WTC11 (cell line): ENCODE data around the gene CLEC7A. TPM values are rescaled to one million over a fixed set of nuclear protein-coding genes. Genes with fewer than 3 reads are reported as not detected.

Experiments
- ATAC-seq: fragments of 200-7000 bp; cut with Tn5 transposase; 2 replicates; pipeline ENCODE4 v1.10.0; 2021; ENCODE audit warnings: mild to moderate bottlenecking, moderate library complexity
- CTCF ChIA-PET: fragments of 300-600 bp; sonication (Branson Sonifier 250); formaldehyde crosslinking; loops from one replicate; lab custom pipeline; 2021; ENCODE audit warnings: antibody characterized with exemption; lab: Charles Lee
- POLR2A ChIA-PET: fragments of 350-600 bp; sonication (Branson Sonifier 250); formaldehyde crosslinking; loops from one replicate; lab custom pipeline; 2021; ENCODE audit warnings: antibody characterized with exemption; lab: Charles Lee
- DNase-seq: peaks from one replicate; pipeline ENCODE4 v3.0.0; 2021; ENCODE audit warnings: low spot score
- H3K27ac Mint-ChIP-seq: 2 replicates; pipeline ENCODE4 v1.8.0; 2021; ENCODE audit warnings: mixed read lengths
- H3K27me3 Mint-ChIP-seq: 2 replicates; pipeline ENCODE4 v1.8.0; 2021; ENCODE audit warnings: low read depth, mild to moderate bottlenecking, moderate library complexity, mixed read lengths
- H3K36me3 Mint-ChIP-seq: 2 replicates; pipeline ENCODE4 v1.8.0; 2021; ENCODE audit warnings: mixed read lengths
- H3K4me1 Mint-ChIP-seq: 2 replicates; pipeline ENCODE4 v1.8.0; 2022; ENCODE audit warnings: mixed read lengths
- H3K4me3 Mint-ChIP-seq: 2 replicates; pipeline ENCODE4 v1.8.0; 2021; ENCODE audit warnings: mild to moderate bottlenecking, moderate library complexity, mixed read lengths
- H3K9me3 Mint-ChIP-seq: 2 replicates; pipeline ENCODE4 v1.8.0; 2021; ENCODE audit warnings: mixed read lengths
- ATF1 ChIP-seq: sonication (generic); formaldehyde crosslinking; IDR thresholded peaks from 2 replicates; pipeline ENCODE4 v1.8.1; 2023; ENCODE audit warnings: mild to moderate bottlenecking, moderate library complexity, missing genetic modification reagents
- CREB1 ChIP-seq: sonication (generic); formaldehyde crosslinking; IDR thresholded peaks from 2 replicates; pipeline ENCODE4 v1.8.0; 2023; ENCODE audit warnings: mild to moderate bottlenecking, missing genetic modification reagents
- FOXP1 ChIP-seq: sonication (generic); formaldehyde crosslinking; IDR thresholded peaks from 2 replicates; pipeline ENCODE4 v1.8.0; 2022; ENCODE audit warnings: missing genetic modification reagents, mild to moderate bottlenecking, moderate library complexity, borderline replicate concordance
- GTF2I ChIP-seq: fragments of 250-450 bp; sonication (Bioruptor Pico); conservative IDR thresholded peaks from 2 replicates; pipeline ENCODE4 v1.4.0; 2021; ENCODE audit warnings: mild to moderate bottlenecking
- JAZF1 ChIP-seq: fragments of 250-450 bp; sonication (Bioruptor Pico); IDR thresholded peaks from 2 replicates; pipeline ENCODE4 v1.9.0; 2021; ENCODE audit warnings: moderate library complexity, mild to moderate bottlenecking, inconsistent platforms
- NR1H2 ChIP-seq: sonication (generic); formaldehyde crosslinking; IDR thresholded peaks from 2 replicates; pipeline ENCODE4 v1.9.0; 2021; ENCODE audit warnings: mild to moderate bottlenecking, moderate library complexity, missing genetic modification reagents
- PRRX2 ChIP-seq: fragments of 250-450 bp; sonication (Bioruptor Pico); IDR thresholded peaks from 2 replicates; pipeline ENCODE4 v1.8.0; 2021; ENCODE audit warnings: mild to moderate bottlenecking
- SMAD4 ChIP-seq: sonication (generic); formaldehyde crosslinking; IDR thresholded peaks from 2 replicates; pipeline ENCODE4 v1.8.0; 2022; ENCODE audit warnings: mild to moderate bottlenecking, missing genetic modification reagents
- ZNF317 ChIP-seq: sonication (generic); formaldehyde crosslinking; IDR thresholded peaks from 2 replicates; pipeline ENCODE4 v1.8.1; 2023; ENCODE audit warnings: low read depth, mild to moderate bottlenecking, moderate library complexity, missing genetic modification reagents, borderline replicate concordance
- ZNF396 ChIP-seq: fragments of 250-450 bp; sonication (Bioruptor Pico); IDR thresholded peaks from 2 replicates; pipeline ENCODE4 v1.8.0; 2021; ENCODE audit warnings: mild to moderate bottlenecking, moderate library complexity, borderline replicate concordance
- total RNA-seq: library from RNA; stranded (reverse); gene quantifications from 3 replicates; pipeline ENCODE4 v1.2.3, GENCODE V29; 2021
- TF ChIP-seq, protein P1 (sequence below): sonication (generic); formaldehyde crosslinking; conservative IDR thresholded peaks from 2 replicates; pipeline ENCODE4 v1.8.1; 2022; ENCODE audit warnings: mild to moderate bottlenecking, missing genetic modification reagents
- TF ChIP-seq, protein P2 (sequence below): sonication (generic); formaldehyde crosslinking; IDR thresholded peaks from 2 replicates; pipeline ENCODE4 v1.8.0; 2022; ENCODE audit warnings: mild to moderate bottlenecking, missing genetic modification reagents
- TF ChIP-seq, protein P3 (sequence below): sonication (generic); formaldehyde crosslinking; IDR thresholded peaks from 2 replicates; pipeline ENCODE4 v1.8.1; 2022; ENCODE audit warnings: mild to moderate bottlenecking, missing genetic modification reagents, moderate library complexity, borderline replicate concordance
- TF ChIP-seq, protein P4 (sequence below): fragments of 250-450 bp; sonication (Bioruptor Pico); IDR thresholded peaks from 2 replicates; pipeline ENCODE4 v1.9.0; 2021; ENCODE audit warnings: moderate library complexity, mild to moderate bottlenecking, inconsistent platforms, borderline replicate concordance
- TF ChIP-seq, protein P5 (sequence below): fragments of 250-450 bp; sonication (Bioruptor Pico); IDR thresholded peaks from 2 replicates; pipeline ENCODE4 v1.9.0; 2021; ENCODE audit warnings: mild to moderate bottlenecking, borderline replicate concordance
- TF ChIP-seq, protein P6 (sequence below): sonication (generic); formaldehyde crosslinking; IDR thresholded peaks from 2 replicates; pipeline ENCODE4 v1.8.1; 2022; ENCODE audit warnings: low read depth, missing genetic modification reagents, borderline replicate concordance
- TF ChIP-seq, protein P7 (sequence below): sonication (generic); formaldehyde crosslinking; IDR thresholded peaks from 2 replicates; pipeline ENCODE4 v1.8.0; 2023; ENCODE audit warnings: missing genetic modification reagents, mild to moderate bottlenecking, borderline replicate concordance
- TF ChIP-seq, protein P8 (sequence below): sonication (generic); formaldehyde crosslinking; IDR thresholded peaks from 2 replicates; pipeline ENCODE4 v1.8.0; 2023; ENCODE audit warnings: mild to moderate bottlenecking, missing genetic modification reagents

CLEC7A gene
- total RNA-seq, 1 experiment from 2014 or later, result 0.48 TPM

DNA sequence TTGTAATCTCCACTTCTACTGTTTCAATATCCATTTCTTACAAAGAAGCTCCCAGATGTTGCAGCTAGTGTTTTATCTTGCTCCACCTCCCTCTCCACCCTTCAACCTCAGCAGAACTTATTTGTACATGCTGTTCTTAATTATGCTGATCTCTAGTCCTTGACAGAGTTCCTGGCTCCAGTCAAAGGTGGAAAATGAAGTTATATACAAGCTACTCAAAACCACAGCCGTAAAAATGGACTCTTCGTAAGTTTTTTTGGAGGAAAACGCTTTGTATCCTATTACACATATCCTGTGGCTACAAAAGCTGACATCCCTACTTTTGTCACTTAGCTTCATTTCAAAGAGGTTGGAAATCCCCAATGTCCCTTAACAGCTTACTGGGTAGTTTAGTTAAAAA, 32.5 kb downstream of the CLEC7A start:
- H3K27me3 Mint-ChIP-seq, result no peaks in the 10 kb centered on the region
- H3K27ac Mint-ChIP-seq, result no peak overlapping the region
- ChIA-PET CTCF (interaction anchor here (0.7 kb wide), 1 partner anchor 610 kb away, joined by 3 read pairs; no protein-coding TSS in a partner anchor), POLR2A (no interaction called here)
- H3K4me3 Mint-ChIP-seq, result no peak overlapping the region
- TF ChIP-seq, protein P1, sequence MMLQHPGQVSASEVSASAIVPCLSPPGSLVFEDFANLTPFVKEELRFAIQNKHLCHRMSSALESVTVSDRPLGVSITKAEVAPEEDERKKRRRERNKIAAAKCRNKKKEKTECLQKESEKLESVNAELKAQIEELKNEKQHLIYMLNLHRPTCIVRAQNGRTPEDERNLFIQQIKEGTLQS, result no peak
- TF ChIP-seq, protein P2, sequence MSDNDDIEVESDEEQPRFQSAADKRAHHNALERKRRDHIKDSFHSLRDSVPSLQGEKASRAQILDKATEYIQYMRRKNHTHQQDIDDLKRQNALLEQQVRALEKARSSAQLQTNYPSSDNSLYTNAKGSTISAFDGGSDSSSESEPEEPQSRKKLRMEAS, result no peak
- TF ChIP-seq, protein P3, sequence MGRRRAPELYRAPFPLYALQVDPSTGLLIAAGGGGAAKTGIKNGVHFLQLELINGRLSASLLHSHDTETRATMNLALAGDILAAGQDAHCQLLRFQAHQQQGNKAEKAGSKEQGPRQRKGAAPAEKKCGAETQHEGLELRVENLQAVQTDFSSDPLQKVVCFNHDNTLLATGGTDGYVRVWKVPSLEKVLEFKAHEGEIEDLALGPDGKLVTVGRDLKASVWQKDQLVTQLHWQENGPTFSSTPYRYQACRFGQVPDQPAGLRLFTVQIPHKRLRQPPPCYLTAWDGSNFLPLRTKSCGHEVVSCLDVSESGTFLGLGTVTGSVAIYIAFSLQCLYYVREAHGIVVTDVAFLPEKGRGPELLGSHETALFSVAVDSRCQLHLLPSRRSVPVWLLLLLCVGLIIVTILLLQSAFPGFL (CRISPR knock-in tag), result no peak
- TF ChIP-seq ZNF317 (CRISPR knock-in tag) (no peak), FOXP1 (CRISPR knock-in tag) (no peak), CREB1 (no peak), GTF2I (CRISPR knock-in tag) (no peak), SMAD4 (CRISPR knock-in tag) (no peak), NR1H2 (no peak), PRRX2 (CRISPR knock-in tag) (no peak)
- TF ChIP-seq, protein P4, sequence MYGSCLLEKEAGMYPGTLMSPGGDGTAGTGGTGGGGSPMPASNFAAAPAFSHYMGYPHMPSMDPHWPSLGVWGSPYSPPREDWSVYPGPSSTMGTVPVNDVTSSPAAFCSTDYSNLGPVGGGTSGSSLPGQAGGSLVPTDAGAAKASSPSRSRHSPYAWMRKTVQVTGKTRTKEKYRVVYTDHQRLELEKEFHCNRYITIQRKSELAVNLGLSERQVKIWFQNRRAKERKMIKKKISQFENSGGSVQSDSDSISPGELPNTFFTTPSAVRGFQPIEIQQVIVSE (CRISPR knock-in tag), result no peak
- TF ChIP-seq, protein P5, sequence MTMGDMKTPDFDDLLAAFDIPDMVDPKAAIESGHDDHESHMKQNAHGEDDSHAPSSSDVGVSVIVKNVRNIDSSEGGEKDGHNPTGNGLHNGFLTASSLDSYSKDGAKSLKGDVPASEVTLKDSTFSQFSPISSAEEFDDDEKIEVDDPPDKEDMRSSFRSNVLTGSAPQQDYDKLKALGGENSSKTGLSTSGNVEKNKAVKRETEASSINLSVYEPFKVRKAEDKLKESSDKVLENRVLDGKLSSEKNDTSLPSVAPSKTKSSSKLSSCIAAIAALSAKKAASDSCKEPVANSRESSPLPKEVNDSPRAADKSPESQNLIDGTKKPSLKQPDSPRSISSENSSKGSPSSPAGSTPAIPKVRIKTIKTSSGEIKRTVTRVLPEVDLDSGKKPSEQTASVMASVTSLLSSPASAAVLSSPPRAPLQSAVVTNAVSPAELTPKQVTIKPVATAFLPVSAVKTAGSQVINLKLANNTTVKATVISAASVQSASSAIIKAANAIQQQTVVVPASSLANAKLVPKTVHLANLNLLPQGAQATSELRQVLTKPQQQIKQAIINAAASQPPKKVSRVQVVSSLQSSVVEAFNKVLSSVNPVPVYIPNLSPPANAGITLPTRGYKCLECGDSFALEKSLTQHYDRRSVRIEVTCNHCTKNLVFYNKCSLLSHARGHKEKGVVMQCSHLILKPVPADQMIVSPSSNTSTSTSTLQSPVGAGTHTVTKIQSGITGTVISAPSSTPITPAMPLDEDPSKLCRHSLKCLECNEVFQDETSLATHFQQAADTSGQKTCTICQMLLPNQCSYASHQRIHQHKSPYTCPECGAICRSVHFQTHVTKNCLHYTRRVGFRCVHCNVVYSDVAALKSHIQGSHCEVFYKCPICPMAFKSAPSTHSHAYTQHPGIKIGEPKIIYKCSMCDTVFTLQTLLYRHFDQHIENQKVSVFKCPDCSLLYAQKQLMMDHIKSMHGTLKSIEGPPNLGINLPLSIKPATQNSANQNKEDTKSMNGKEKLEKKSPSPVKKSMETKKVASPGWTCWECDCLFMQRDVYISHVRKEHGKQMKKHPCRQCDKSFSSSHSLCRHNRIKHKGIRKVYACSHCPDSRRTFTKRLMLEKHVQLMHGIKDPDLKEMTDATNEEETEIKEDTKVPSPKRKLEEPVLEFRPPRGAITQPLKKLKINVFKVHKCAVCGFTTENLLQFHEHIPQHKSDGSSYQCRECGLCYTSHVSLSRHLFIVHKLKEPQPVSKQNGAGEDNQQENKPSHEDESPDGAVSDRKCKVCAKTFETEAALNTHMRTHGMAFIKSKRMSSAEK (CRISPR knock-in tag), result no peak
- H3K36me3 Mint-ChIP-seq, result no peaks in the 10 kb centered on the region
- ATAC-seq (no peak), DNase-seq (no peak)
- H3K9me3 Mint-ChIP-seq, result no peaks in the 10 kb centered on the region
- H3K4me1 Mint-ChIP-seq, result peaks cover 12% of the 10 kb centered on the region

DNA sequence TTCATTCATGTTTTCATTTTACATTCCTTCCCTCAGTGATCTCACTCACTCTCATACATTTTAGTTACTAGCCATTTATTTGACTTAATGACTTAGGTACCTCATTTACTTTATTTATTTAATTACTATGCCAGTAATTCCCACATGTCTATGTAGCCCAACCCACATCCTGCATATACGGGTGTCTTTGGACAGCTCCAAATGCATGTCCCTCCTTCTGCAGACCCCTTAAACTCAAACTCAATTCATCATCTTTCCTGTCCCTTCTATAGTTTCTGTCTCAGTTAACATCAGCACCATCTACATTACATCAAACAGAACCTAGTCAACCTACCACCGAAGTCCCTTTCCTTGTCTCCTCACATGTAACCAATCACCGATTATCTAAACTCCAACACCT, 34.0 kb downstream of the CLEC7A start:
- DNase-seq, result no peak
- Mint-ChIP-seq H3K27ac (no peak overlapping the region), H3K36me3 (no peaks in the 10 kb centered on the region), H3K9me3 (no peaks in the 10 kb centered on the region), H3K4me3 (no peak overlapping the region), H3K4me1 (peaks cover 12% of the 10 kb centered on the region), H3K27me3 (no peaks in the 10 kb centered on the region)
- ChIA-PET CTCF (no interaction called here), POLR2A (interaction anchor here (0.5 kb wide), 1 partner anchor 121 kb away, joined by 7 read pairs; no protein-coding TSS in a partner anchor)
- no peak for ATAC-seq
- TF ChIP-seq, protein P6, sequence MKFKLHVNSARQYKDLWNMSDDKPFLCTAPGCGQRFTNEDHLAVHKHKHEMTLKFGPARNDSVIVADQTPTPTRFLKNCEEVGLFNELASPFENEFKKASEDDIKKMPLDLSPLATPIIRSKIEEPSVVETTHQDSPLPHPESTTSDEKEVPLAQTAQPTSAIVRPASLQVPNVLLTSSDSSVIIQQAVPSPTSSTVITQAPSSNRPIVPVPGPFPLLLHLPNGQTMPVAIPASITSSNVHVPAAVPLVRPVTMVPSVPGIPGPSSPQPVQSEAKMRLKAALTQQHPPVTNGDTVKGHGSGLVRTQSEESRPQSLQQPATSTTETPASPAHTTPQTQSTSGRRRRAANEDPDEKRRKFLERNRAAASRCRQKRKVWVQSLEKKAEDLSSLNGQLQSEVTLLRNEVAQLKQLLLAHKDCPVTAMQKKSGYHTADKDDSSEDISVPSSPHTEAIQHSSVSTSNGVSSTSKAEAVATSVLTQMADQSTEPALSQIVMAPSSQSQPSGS, result no peak
- TF ChIP-seq ZNF396 (no peak), ATF1 (CRISPR knock-in tag) (no peak), JAZF1 (CRISPR knock-in tag) (no peak)
- TF ChIP-seq, protein P4 (CRISPR knock-in tag), result no peak
- TF ChIP-seq, protein P7, sequence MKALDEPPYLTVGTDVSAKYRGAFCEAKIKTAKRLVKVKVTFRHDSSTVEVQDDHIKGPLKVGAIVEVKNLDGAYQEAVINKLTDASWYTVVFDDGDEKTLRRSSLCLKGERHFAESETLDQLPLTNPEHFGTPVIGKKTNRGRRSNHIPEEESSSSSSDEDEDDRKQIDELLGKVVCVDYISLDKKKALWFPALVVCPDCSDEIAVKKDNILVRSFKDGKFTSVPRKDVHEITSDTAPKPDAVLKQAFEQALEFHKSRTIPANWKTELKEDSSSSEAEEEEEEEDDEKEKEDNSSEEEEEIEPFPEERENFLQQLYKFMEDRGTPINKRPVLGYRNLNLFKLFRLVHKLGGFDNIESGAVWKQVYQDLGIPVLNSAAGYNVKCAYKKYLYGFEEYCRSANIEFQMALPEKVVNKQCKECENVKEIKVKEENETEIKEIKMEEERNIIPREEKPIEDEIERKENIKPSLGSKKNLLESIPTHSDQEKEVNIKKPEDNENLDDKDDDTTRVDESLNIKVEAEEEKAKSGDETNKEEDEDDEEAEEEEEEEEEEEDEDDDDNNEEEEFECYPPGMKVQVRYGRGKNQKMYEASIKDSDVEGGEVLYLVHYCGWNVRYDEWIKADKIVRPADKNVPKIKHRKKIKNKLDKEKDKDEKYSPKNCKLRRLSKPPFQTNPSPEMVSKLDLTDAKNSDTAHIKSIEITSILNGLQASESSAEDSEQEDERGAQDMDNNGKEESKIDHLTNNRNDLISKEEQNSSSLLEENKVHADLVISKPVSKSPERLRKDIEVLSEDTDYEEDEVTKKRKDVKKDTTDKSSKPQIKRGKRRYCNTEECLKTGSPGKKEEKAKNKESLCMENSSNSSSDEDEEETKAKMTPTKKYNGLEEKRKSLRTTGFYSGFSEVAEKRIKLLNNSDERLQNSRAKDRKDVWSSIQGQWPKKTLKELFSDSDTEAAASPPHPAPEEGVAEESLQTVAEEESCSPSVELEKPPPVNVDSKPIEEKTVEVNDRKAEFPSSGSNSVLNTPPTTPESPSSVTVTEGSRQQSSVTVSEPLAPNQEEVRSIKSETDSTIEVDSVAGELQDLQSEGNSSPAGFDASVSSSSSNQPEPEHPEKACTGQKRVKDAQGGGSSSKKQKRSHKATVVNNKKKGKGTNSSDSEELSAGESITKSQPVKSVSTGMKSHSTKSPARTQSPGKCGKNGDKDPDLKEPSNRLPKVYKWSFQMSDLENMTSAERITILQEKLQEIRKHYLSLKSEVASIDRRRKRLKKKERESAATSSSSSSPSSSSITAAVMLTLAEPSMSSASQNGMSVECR (CRISPR knock-in tag), result no peak
- TF ChIP-seq, protein P8, sequence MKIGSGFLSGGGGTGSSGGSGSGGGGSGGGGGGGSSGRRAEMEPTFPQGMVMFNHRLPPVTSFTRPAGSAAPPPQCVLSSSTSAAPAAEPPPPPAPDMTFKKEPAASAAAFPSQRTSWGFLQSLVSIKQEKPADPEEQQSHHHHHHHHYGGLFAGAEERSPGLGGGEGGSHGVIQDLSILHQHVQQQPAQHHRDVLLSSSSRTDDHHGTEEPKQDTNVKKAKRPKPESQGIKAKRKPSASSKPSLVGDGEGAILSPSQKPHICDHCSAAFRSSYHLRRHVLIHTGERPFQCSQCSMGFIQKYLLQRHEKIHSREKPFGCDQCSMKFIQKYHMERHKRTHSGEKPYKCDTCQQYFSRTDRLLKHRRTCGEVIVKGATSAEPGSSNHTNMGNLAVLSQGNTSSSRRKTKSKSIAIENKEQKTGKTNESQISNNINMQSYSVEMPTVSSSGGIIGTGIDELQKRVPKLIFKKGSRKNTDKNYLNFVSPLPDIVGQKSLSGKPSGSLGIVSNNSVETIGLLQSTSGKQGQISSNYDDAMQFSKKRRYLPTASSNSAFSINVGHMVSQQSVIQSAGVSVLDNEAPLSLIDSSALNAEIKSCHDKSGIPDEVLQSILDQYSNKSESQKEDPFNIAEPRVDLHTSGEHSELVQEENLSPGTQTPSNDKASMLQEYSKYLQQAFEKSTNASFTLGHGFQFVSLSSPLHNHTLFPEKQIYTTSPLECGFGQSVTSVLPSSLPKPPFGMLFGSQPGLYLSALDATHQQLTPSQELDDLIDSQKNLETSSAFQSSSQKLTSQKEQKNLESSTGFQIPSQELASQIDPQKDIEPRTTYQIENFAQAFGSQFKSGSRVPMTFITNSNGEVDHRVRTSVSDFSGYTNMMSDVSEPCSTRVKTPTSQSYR, result no peak
